Lung (tissue), 12 donors: Measurements from ENCODE around the gene OR51V1. TPM values are rescaled to one million over a fixed set of nuclear protein-coding genes. Genes with fewer than 3 reads are reported as not detected.

Experiments
- ATAC-seq: fragments of 200-7000 bp; cut with Tn5 transposase; one replicate; pipeline ENCODE4 v1.9.1; 2020; ENCODE audit warnings: moderate number of reproducible peaks; ENCODE audit not compliant: insufficient read depth, low FRiP score
- DNase-seq, 3 donors: peaks; one replicate each; pipeline ENCODE4 v3.0.0-alpha.2; 2013 to 2017
- H3K27ac ChIP-seq, 2 donors: one replicate each; pipeline ENCODE4 v1.5.1; 2013; ENCODE audit warnings: mild to moderate bottlenecking in 2 of 2, moderate library complexity in 2 of 2, control low read depth in 1 of 2, inconsistent platforms in 1 of 2, low read depth in 1 of 2, low read length in 1 of 2
- H3K27me3 ChIP-seq, 3 donors: one replicate each; pipeline ENCODE4 v1.5.1; 2013; ENCODE audit warnings: low read length in 2 of 3; ENCODE audit not compliant: control insufficient read depth in 3 of 3, insufficient read depth in 3 of 3
- H3K36me3 ChIP-seq, 4 donors: one replicate each; pipeline ENCODE4 v1.5.1; 2013; ENCODE audit warnings: low read length in 4 of 4, mild to moderate bottlenecking in 1 of 4, moderate library complexity in 1 of 4; ENCODE audit not compliant: control insufficient read depth in 4 of 4, insufficient read depth in 4 of 4
- H3K4me1 ChIP-seq, 5 donors: one replicate each; pipeline ENCODE4 v1.5.1; 2013; ENCODE audit warnings: low read length in 5 of 5, mild to moderate bottlenecking in 2 of 5, moderate library complexity in 1 of 5; ENCODE audit not compliant: control insufficient read depth in 5 of 5, insufficient read depth in 5 of 5
- H3K4me3 ChIP-seq: one replicate; pipeline ENCODE4 v1.5.1; 2013; ENCODE audit warnings: mild to moderate bottlenecking, control low read depth, moderate library complexity
- H3K9ac ChIP-seq, 2 donors: one replicate each; pipeline ENCODE4 v1.5.1; 2013; ENCODE audit warnings: low read length in 2 of 2, control low read depth in 1 of 2; ENCODE audit not compliant: insufficient read depth in 1 of 2
- H3K9me3 ChIP-seq, 4 donors: one replicate each; pipeline ENCODE4 v1.5.1; 2013; ENCODE audit warnings: low read length in 3 of 4, mild to moderate bottlenecking in 1 of 4, moderate library complexity in 1 of 4; ENCODE audit not compliant: control insufficient read depth in 4 of 4, insufficient read depth in 3 of 4
- whole genome bisulfite sequencing, 2 donors: extraction: QIAGEN DNeasy Blood & Tissue Kit; methylation state at CpG; one replicate each; pipeline ENCODE4 v1.1.7; 2013; 5-methylcytosine and 5-hydroxymethylcytosine counted together
- polyA plus RNA-seq, 2 donors: library from polyadenylated mRNA; stranded (reverse); fragments of 200-250 nt; gene quantifications; one replicate each; pipeline ENCODE4 v1.2.1, GENCODE V29; 2013
- total RNA-seq, 2 donors: library from RNA; depleted of rRNA in 1 of 2; stranded (reverse); fragments of >200 nt in 1 of 2; gene quantifications; one replicate each; pipeline ENCODE4 v1.2.1, GENCODE V29; 2014 to 2021
- TF ChIP-seq, protein P1 (sequence below): IDR thresholded peaks from 2 replicates; pipeline ENCODE4 v1.5.1; 2012; ENCODE audit warnings: mild to moderate bottlenecking; ENCODE audit errors: control extremely low read depth, extremely low read depth
- donor health status: control.
- donor health status: control.
- donor health status: Bipolar disorder and iron deficiency.
- donor health status: healthy.
- donor health status: DM: yes; HTN: yes; CAD: no.

OR51V1 gene
- total and polyA plus RNA-seq, 4 donors: not detected

DNA sequence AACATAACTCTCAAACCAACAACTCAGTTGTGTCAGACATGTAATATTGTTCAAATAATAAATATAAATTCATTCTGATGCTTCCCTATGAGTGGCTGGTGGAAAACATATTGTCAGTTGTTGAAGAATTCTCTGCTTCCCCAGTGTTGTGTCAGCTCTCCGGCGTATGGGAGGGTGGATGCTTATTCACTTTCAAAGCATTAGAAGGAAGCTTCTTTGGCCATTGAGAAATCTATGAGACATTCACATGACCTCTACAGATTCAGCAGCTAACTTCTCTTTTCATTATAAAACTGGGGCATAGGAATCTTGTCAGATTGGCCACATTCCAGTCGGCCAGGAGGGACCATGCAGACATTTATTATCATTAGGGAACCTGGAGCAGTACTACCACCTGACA lies 2.9 kb downstream of the OR51V1 start:
- TF ChIP-seq, protein P1, sequence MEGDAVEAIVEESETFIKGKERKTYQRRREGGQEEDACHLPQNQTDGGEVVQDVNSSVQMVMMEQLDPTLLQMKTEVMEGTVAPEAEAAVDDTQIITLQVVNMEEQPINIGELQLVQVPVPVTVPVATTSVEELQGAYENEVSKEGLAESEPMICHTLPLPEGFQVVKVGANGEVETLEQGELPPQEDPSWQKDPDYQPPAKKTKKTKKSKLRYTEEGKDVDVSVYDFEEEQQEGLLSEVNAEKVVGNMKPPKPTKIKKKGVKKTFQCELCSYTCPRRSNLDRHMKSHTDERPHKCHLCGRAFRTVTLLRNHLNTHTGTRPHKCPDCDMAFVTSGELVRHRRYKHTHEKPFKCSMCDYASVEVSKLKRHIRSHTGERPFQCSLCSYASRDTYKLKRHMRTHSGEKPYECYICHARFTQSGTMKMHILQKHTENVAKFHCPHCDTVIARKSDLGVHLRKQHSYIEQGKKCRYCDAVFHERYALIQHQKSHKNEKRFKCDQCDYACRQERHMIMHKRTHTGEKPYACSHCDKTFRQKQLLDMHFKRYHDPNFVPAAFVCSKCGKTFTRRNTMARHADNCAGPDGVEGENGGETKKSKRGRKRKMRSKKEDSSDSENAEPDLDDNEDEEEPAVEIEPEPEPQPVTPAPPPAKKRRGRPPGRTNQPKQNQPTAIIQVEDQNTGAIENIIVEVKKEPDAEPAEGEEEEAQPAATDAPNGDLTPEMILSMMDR: no peak
- peaks cover 0 to 3% (median 0%) of the 10 kb centered on the region in 4 donors for H3K9me3 ChIP-seq
- ATAC-seq: no peak
- no peaks in the 10 kb centered on the region for H3K4me1 ChIP-seq
- no peak overlapping the region for H3K4me3 ChIP-seq
- no peaks in the 10 kb centered on the region for H3K27me3 ChIP-seq
- H3K27ac ChIP-seq: no peak overlapping the region
- 52 to 64% methylated on average over 3 of the region's 3 CpGs for WGBS, 2 donors
- no peak overlapping the region for H3K9ac ChIP-seq
- no peak for DNase-seq
- no peaks in the 10 kb centered on the region for H3K36me3 ChIP-seq

DNA sequence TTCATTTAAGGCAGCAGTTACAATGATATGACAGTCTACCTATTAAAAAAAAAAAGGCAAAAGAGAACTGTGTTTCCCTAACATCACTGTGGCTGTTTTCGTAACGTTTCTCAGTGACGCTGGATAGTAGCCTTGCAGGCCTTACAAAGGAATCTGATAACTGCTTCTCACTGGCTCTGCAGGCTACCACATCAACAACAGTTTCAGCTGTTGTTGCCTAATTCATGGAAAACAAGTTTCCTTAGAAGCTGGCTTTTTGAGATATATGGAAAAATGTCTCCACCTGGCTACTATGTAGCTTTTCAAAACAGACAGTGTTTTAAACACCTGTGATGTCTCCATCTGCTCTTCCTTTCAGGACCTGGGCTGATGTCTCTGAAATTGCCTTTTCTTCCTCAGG lies 3.8 kb downstream of the OR51V1 start:
- Histone ChIP-seq H3K36me3 (no peaks in the 10 kb centered on the region), H3K9ac (no peak overlapping the region), H3K27ac (no peak overlapping the region), H3K9me3 (peaks cover 0 to 3% (median 0%) of the 10 kb centered on the region in 4 donors), H3K4me3 (no peak overlapping the region), H3K4me1 (no peaks in the 10 kb centered on the region), H3K27me3 (no peaks in the 10 kb centered on the region)
- no peak for ATAC-seq
- TF ChIP-seq, protein P1: no peak
- 70 to 71% methylated on average over 3 of the region's 3 CpGs for WGBS, 2 donors
- no peak for DNase-seq

GRCh38 chr11:5196067-5196466 lies 4.4 kb downstream of the OR51V1 start:
- no peaks in the 10 kb centered on the region for H3K36me3 ChIP-seq
- H3K9me3 ChIP-seq: peaks cover 0 to 3% (median 0%) of the 10 kb centered on the region in 4 donors
- no peak overlapping the region for H3K4me3 ChIP-seq
- no peak for DNase-seq
- no peak overlapping the region for H3K9ac ChIP-seq
- TF ChIP-seq, protein P1: no peak
- H3K27ac ChIP-seq: no peak overlapping the region
- 71 to 79% methylated on average over 5 of the region's 5 CpGs for WGBS, 2 donors
- ATAC-seq: no peak
- no peaks in the 10 kb centered on the region for H3K4me1 ChIP-seq
- H3K27me3 ChIP-seq: no peaks in the 10 kb centered on the region

- H3K4me3 ChIP-seq: no peak overlapping the region
- no peaks in the 10 kb centered on the region for H3K4me1 ChIP-seq
- DNase-seq (no peak), ATAC-seq (no peak)
- 29 to 35% methylated on average over 1 of the region's 1 CpG for WGBS, 2 donors
- no peaks in the 10 kb centered on the region for H3K27me3 ChIP-seq
- H3K27ac ChIP-seq: no peak overlapping the region
- H3K36me3 ChIP-seq: no peaks in the 10 kb centered on the region
- TF ChIP-seq, protein P1: no peak
- H3K9me3 ChIP-seq: peaks cover 0 to 6% (median 1%) of the 10 kb centered on the region in 4 donors
- no peak overlapping the region for H3K9ac ChIP-seq
Observed at GRCh38 chr11:5192738-5193137, 7.7 kb downstream of the OR51V1 start.
